Cardiac muscle cell (in vitro differentiated cells and primary cell): ENCODE results near the gene XCR1. TPM values are rescaled to one million over a fixed set of nuclear protein-coding genes. Genes with fewer than 3 reads are reported as not detected.

ENCODE experiments used
- DNase-seq, 2 donors: peaks; one replicate each; pipeline versions ENCODE4 v3.0.0 to v3.0.0-alpha.2; 2010 to 2017; ENCODE audit warnings: low read depth in 1 of 2, low spot score in 1 of 2
- H3K27ac ChIP-seq: fragments of 200-600 bp; sonication (generic); 2 replicates; pipeline ENCODE4 v1.5.1; 2016
- H3K27me3 ChIP-seq: fragments of 200-600 bp; sonication (generic); 2 replicates; pipeline ENCODE4 v1.6.0; 2016; ENCODE audit warnings: control low read depth
- H3K36me3 ChIP-seq: fragments of 200-600 bp; sonication (generic); 2 replicates; pipeline ENCODE4 v1.5.1; 2016; ENCODE audit warnings: control low read depth
- H3K4me1 ChIP-seq: fragments of 200-600 bp; sonication (generic); 2 replicates; pipeline ENCODE4 v1.8.1; 2017; ENCODE audit warnings: low read depth, mild to moderate bottlenecking, mixed run types
- H3K4me3 ChIP-seq: fragments of 200-600 bp; sonication (generic); 2 replicates; pipeline ENCODE4 v1.5.1; 2016; ENCODE audit warnings: mild to moderate bottlenecking
- H3K9me3 ChIP-seq: fragments of 200-600 bp; sonication (generic); 2 replicates; pipeline ENCODE4 v1.5.1; 2017; ENCODE audit warnings: low read depth, mild to moderate bottlenecking, control low read depth
- CTCF ChIP-seq: IDR thresholded peaks from 2 replicates; pipeline ENCODE4 v1.5.1; 2012; ENCODE audit warnings: low read depth, mild to moderate bottlenecking, low read length
- polyA plus RNA-seq: library from polyadenylated mRNA; unstranded; fragments of >200 nt; fragmentation: Nextera tagmentation; extraction: Ambion mirVana; gene quantifications from 2 replicates; pipeline ENCODE4 v1.2.1, GENCODE V29; 2016
- total RNA-seq: library from RNA; depleted of rRNA; stranded (reverse); fragments of >200 nt; gene quantifications from 2 replicates; pipeline ENCODE4 v1.2.3, GENCODE V29; 2016

The XCR1 gene
- total and polyA plus RNA-seq, 2 experiments from 2014 or later = not detected

GRCh38 chr3:45972534-45973402 is 54.5 kb downstream of the XCR1 start:
- peaks cover 35% of the 10 kb centered on the region for H3K36me3 ChIP-seq
- H3K27ac ChIP-seq = no peak overlapping the region
- peak in 1 of 2 donors; percentile 89 for DNase-seq
- no peaks in the 10 kb centered on the region for H3K9me3 ChIP-seq
- no peak for TF ChIP-seq CTCF
- no peaks in the 10 kb centered on the region for H3K27me3 ChIP-seq
- H3K4me3 ChIP-seq = no peak overlapping the region
- H3K4me1 ChIP-seq = no peaks in the 10 kb centered on the region

- H3K9me3 ChIP-seq = no peaks in the 10 kb centered on the region
- no peaks in the 10 kb centered on the region for H3K27me3 ChIP-seq
- H3K4me3 ChIP-seq = no peak overlapping the region
- no peak for TF ChIP-seq CTCF
- DNase-seq = no peak
- peaks cover 49% of the 10 kb centered on the region for H3K36me3 ChIP-seq
- no peak overlapping the region for H3K27ac ChIP-seq
- no peaks in the 10 kb centered on the region for H3K4me1 ChIP-seq
These were observed 57.3 kb downstream of the XCR1 start for GRCh38 chr3:45969953-45970352.

- H3K4me3 ChIP-seq = no peak overlapping the region
- no peaks in the 10 kb centered on the region for H3K27me3 ChIP-seq
- no peaks in the 10 kb centered on the region for H3K9me3 ChIP-seq
- H3K4me1 ChIP-seq = no peaks in the 10 kb centered on the region
- no peak for DNase-seq
- no peak for TF ChIP-seq CTCF
- H3K36me3 ChIP-seq = peaks cover 53% of the 10 kb centered on the region
- no peak overlapping the region for H3K27ac ChIP-seq
These were observed 58.2 kb downstream of the XCR1 start for GRCh38 chr3:45969116-45969515.

GRCh38 chr3:45968706-45969105 is 58.6 kb downstream of the XCR1 start:
- TF ChIP-seq CTCF = no peak
- Histone ChIP-seq H3K36me3 (peaks cover 57% of the 10 kb centered on the region), H3K4me1 (no peaks in the 10 kb centered on the region), H3K4me3 (no peak overlapping the region), H3K9me3 (no peaks in the 10 kb centered on the region), H3K27me3 (no peaks in the 10 kb centered on the region), H3K27ac (no peak overlapping the region)
- peak in 1 of 2 donors; percentile 61 for DNase-seq

- H3K36me3 ChIP-seq = peaks cover 63% of the 10 kb centered on the region
- no peaks in the 10 kb centered on the region for H3K4me1 ChIP-seq
- H3K4me3 ChIP-seq = no peak overlapping the region
- no peaks in the 10 kb centered on the region for H3K9me3 ChIP-seq
- DNase-seq = no peak
- H3K27ac ChIP-seq = no peak overlapping the region
- no peaks in the 10 kb centered on the region for H3K27me3 ChIP-seq
- no peak for TF ChIP-seq CTCF
These were observed 59.1 kb downstream of the XCR1 start for GRCh38 chr3:45968149-45968548.
